Measurements from ENCODE around the gene ELF2.
"Not testable (repeated sequence)": the region's sequence is repeated elsewhere in the genome, so short reads cannot be mapped to it uniquely, and the experiment has no call there.

Gene ELF2

GRCh38 chr4:139060591-139060990, 116.4 kb downstream of the ELF2 start:
- DNase-seq: no peak

- DNase-seq: not testable (repeated sequence)
These were observed 118.0 kb downstream of the ELF2 start for GRCh38 chr4:139059026-139059425.

DNA sequence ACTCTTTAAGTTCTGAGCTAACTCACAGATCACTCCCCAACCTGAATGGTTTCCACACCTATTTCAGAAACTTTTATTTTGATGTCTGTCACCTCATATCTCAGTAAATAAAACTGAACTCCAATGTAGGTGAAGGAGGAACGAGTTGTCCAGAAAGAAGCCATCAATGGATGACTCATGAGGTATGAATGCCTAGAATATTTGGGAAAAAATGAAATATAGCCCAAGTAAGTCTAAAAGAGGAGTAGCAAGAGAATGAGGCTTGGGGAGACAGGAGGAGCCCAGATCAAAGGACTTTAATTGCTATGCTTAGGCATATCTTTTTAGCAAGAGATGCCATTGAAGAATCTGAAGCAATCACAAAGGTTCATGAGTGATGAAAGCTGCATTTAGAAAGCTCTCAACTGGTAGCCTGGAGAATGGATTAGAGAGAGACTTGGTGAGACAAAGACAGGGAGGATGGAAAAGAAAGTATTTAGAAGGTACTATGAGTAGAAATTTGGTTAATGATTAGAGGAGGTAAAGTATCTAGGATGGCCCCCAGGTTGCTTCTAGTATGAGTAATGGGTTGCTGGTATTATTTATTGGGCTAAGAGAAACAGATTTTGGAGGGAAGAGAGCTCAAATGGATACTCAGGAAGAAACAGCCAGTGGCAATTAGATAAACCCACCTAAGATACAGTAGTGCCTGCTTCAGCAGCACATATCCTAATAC, 122.1 kb downstream of the ELF2 start:
- no peak for DNase-seq

DNA sequence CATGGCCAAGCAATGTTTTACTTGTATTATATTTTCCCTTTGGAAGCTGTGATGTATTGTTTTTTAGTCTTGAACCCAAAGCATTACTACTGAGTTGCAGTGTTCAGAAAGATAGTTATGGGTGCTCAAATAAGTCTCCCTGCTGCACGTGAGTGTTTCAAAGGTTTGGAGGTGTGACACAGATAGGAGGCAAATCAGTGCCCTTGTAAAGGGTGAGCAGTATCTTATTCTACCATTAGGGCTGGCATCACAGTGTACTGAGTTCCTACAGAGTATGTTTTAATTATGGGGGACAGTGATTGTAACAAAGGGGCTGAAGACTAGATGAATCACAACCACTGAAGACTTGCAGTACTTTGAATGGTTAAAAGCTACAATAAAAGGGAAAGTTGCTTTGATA, 123.1 kb downstream of the ELF2 start:
- no peak for DNase-seq

DNA sequence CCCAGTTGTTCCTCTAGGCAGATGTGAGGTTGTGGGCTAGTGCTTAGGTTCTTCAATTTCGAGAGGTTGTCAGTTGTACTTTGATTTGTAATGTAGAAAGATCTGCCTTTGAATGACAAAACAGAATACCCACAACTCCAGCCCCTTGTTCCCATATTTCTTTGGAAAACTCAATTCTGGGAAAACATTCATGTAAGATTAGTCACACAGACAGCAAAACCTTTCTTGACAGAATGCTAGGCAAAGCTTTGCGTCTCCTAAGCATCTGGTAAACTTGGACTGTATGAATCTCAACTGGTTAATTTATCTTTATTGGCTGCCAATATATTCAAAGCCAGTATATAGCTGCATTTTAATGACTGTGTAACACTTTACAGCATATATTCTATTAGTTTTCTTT, 126.6 kb downstream of the ELF2 start:
- no peak for DNase-seq

- DNase-seq: no peak
These were observed 129.0 kb downstream of the ELF2 start for GRCh38 chr4:139048026-139048425.

DNA sequence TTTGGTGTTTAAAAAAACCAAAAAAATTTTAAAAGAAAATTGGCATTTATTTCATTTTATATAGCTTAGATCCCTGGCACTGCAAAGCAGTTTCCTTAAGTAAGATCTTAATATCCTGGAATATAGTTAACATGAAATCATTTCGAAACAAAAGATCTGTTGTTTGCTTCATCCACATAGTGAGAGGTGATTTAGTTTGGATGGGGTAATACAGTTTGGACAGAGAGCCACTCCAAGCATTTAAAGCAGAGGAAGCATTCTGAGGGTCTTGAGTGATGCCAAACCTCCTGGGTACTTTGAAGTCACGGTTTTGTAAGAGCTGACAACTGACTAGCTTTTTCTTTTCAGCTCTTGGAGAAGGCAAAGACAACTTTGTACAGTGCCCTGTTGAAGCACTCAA, 132.7 kb downstream of the ELF2 start:
- DNase-seq: no peak

DNA sequence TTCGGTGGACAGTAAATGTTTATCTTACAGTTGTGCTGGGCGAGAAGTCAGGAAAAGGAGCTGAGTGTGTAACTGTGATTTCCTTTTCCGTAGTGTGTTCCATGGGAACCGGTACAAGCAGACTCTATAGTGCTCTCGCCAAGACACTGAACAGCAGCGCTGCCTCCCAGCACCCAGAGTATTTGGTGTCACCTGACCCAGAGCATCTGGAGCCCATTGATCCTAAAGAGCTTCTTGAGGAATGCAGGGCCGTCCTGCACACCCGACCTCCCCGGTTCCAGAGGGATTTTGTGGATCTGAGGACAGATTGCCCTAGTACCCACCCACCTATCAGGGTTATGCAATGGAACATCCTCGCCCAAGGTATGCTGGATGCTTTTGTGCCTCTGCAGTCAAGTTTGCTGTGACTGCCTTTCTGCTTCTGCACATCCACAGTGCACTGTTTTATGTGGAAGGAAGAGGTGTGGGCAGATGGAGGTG, 134.0 kb downstream of the ELF2 start:
- DNase-seq: no peak

DNA sequence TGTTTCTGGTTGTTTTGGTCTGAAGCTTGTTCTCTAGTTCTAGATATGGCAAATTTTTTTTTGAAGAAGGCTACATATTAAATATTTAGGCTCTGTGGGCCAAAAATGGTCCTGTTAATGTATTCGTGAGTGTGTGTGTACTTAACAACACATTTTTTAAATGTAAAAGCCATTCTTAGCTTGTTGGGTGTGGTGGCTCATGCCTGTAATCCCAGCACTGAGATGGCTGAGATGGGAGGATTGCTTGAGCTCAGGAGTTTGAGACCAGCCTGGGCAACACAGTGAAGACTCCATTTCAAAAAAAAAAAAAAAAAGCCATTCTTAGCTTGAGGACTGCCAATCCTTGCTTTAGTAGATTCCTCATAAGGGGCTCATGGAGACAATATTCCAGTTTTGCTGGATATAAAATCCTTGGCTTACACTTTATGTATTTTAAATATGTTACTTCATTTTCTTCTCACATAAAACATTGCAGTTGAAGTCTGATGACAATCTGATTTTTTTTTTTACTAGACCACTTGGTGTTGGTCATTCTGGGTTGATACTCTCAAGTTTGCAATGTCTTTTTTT, 138.1 kb downstream of the ELF2 start:
- no peak for DNase-seq

DNA sequence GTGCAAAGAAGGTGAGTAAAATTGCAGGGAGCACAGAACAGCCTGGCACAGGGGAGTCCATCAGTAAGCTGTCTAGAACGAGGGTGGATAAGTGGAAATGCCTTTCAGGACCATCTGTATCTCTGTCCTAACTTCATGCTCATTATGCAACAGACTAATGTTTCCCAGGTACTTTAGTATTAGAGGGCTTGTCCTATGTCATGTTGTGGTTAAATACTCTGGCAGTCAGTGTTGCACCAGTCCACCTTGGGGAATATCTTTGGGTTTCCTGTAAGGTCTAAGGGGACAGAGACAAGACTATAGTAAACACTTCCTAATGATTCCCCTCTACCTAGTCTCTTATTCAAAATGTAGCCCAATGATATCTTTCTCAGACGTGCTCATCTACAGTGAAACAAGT, 140.1 kb downstream of the ELF2 start:
- DNase-seq: no peak

GRCh38 chr4:139035650-139036049, 141.4 kb downstream of the ELF2 start:
- DNase-seq: no peak

- peak; percentile 73 for DNase-seq
These were observed 146.3 kb downstream of the ELF2 start for GRCh38 chr4:139030614-139031235.

DNA sequence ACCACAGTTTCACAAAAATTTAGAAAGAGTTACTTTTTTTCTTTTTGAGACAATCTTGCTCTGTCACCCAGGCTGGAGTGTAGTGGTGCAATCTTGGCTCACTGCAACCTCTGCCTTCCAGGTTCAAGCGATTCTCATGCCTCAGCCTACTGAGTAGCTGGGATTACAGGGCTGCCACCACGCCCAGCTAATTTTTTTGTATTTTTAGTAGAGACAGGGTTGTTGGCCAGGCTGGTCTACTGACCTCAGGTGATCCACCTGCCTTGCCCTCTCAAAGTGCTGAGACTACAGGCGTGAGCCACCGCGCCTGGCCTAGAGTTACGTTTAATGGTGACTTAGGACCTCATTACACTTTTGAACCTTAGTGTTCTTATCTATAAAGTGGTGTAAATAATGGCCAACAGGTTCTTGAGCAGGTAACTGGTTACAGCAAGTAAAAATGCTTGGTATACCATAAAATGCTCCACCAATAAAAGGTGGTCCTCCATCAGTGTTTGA, 147.1 kb downstream of the ELF2 start:
- not testable (repeated sequence) for DNase-seq

GRCh38 chr4:139028191-139028661, 148.8 kb downstream of the ELF2 start:
- DNase-seq: peak; percentile 94

GRCh38 chr4:139027776-139028175, 149.2 kb downstream of the ELF2 start:
- peak; percentile 41 for DNase-seq

DNA sequence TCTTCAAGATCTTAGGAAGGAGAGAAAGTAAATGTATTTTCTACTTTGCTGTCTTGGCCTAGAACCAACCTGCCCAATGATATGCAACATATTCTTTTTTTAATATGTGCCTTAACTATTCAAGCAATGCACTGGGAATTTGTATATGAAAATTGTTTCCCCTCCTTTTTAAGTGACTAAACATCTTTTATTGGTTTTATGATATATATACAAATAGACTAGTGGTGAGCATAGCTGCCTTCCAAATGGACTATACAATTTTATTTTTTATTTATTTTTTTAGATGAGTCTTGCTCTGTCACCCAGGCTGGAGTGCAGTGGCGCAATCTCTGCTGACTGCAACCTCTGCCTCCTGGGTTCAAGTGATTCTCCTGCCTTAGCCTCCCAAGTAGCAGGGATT, 151.2 kb downstream of the ELF2 start:
- DNase-seq: no peak

DNA sequence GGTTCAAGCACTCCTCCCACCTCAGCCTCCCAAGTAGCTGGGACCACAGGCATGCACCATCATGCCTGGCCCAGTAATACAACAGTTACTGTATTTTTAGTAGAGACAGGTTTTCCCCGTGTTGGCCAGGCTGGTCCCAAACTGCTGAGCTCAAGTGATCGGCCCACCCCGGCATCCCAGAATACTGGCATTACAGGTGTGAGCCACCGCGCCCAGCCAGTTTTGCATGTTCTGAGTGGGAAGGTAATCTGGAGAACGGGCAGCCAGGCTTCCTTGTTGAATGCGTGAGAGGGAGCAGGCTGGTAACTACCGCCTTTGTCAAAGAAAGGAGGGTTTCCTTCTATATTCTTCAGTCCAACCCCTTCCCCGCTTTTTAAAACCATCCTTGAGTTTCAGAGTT, 152.3 kb downstream of the ELF2 start:
- DNase-seq: no peak

DNA sequence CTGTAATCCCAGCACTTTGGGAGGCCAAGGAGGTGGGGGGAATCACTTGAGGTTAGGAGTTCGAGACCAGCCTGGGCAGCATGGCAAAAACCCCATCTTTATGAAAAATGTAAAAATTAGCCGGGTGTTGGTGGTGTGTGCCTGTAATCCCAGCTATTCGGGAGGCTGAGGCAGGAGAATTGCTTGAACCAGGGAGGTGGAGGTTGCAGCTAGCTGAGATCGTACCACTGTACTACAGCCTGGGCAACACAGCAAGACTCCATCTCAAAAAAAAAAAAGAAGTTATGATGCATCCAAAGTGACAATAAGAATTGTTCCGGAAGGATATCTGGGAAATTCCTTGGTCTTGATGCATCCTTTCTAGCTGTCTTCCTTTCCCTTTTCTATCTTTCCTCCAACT, 154.2 kb downstream of the ELF2 start:
- no peak for DNase-seq

DNA sequence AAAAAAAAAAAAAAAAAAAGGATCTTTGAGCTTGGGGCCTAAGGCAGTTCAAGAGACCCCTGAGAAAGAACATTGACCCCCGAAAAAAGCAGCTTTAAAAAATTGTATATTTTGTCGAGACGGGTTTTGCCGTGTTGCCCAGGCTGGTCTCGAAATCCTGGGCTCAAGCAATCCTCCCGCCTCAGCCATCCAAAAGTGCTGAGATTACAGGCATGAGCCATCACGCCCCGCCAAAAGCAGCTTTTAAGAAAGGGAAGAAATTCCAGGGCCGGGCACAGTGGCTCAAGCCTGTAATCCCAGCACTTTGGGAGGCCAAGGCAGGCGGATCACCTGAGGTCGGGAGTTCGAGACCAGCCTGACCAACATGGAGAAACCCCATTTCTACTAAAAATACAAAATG, 155.9 kb downstream of the ELF2 start:
- DNase-seq: not testable (repeated sequence)

- no peak for DNase-seq
These were observed 156.6 kb downstream of the ELF2 start for GRCh38 chr4:139020384-139020783.

DNA sequence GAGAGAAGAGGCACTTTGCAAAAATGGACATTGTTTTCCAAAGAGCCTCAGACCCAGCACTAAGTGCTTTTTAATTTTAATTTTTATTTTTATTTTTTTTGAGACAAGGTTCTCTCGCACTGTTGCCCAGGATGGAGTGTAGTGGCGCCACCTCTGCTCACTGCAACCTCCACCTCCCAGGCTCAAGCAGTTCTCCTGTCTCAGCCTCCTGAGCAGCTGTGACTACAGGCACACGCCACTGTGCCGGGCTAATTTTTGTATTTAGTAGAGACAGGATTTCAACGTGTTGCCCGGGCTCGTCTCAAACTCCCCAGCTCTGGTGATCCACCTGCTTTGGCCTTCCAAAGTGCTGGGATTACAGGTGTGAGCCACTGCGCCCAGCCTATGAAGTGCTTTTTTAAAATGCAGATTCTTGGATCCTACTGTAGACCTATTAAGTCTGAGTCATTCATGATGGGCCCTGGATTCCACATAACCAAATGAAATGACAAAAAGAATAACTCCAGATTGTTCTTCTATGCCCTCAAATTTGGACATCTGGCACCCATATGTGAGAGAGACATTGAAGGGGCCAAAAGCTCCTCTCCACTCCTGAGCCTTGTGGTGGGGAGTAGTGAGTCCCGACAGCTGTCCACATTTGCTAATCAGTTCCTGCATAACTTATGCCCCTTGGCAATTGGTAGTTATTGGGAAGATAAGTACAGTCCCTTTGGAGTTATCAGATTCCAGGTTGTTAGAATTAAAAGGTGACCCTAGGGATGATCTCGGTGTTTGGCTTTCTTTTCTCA, 157.9 kb downstream of the ELF2 start:
- no peak for DNase-seq

DNA sequence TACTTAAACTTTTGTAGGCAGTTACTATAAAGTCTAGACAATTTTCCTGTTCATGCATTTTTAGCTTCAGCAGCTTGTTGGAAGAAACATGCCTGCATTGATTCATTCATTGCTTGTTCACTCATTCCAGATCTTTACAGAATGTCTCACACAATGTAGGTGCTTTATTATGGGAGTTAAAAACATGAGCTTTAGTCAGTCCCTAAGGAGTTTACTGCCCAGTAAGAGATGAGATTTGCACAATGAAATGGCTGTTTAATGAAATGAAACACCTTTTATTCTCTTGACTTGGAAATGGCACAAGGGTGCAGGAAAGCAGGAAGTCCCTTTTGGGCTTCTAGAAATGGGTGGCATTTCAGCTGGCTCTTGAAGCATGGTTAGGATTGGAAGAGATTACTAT, 158.5 kb downstream of the ELF2 start:
- DNase-seq: no peak

GRCh38 chr4:139017861-139018260, 159.2 kb downstream of the ELF2 start:
- DNase-seq: no peak

Data from NCI-H2029 (cell line).